Epidermal melanocyte (primary cell): ENCODE results near the gene NDUFA9.

Experiments used
- DNase-seq: peaks from one replicate; pipeline ENCODE4 v3.0.0; 2011; ENCODE audit warnings: low spot score; ENCODE audit not compliant: insufficient read length

NDUFA9 gene

GRCh38 chr12:4648501-4649357, at the start of gene NDUFA9, which contains the start of gene AKAP3:
TSS of gene NDUFA9 (plus strand) at chr12:4649114. CDS start at chr12:4649127, 13 bp downstream.
TSS of gene AKAP3 (minus strand) at chr12:4649051. CDS start at chr12:4638196, 10,855 bp downstream.
- DNase-seq = peak; percentile 61

- DNase-seq = no peak
These were observed 45.5 kb upstream of the NDUFA9 start for GRCh38 chr12:4603421-4603820.

- DNase-seq = no peak
These were observed 45.0 kb upstream of the NDUFA9 start for GRCh38 chr12:4603946-4604345.

GRCh38 chr12:4604684-4605193, 44.2 kb upstream of the NDUFA9 start:
- DNase-seq = peak; percentile 73

- no peak for DNase-seq
These were observed 41.9 kb upstream of the NDUFA9 start for GRCh38 chr12:4607056-4607455.

- DNase-seq = no peak
These were observed 39.8 kb upstream of the NDUFA9 start for GRCh38 chr12:4609071-4609470.

- DNase-seq = no peak
These were observed 38.4 kb upstream of the NDUFA9 start for GRCh38 chr12:4610481-4610880.

- no peak for DNase-seq
These were observed 33.2 kb upstream of the NDUFA9 start for GRCh38 chr12:4615667-4616066.

GRCh38 chr12:4621511-4621910, 27.4 kb upstream of the NDUFA9 start:
- DNase-seq = no peak

- DNase-seq = no peak
These were observed 22.4 kb upstream of the NDUFA9 start for GRCh38 chr12:4626543-4626942.

GRCh38 chr12:4628406-4628805, 20.5 kb upstream of the NDUFA9 start:
- DNase-seq = no peak

- DNase-seq = no peak
These were observed 18.7 kb upstream of the NDUFA9 start for GRCh38 chr12:4630262-4630661.

- DNase-seq = no peak
These were observed 5.2 kb upstream of the NDUFA9 start for GRCh38 chr12:4643747-4644146.

GRCh38 chr12:4645023-4645422, 3.9 kb upstream of the NDUFA9 start:
- no peak for DNase-seq

- no peak for DNase-seq
These were observed 812 bp upstream of the NDUFA9 start for GRCh38 chr12:4648104-4648500.

- no peak for DNase-seq
These were observed 396 bp downstream of the NDUFA9 start for GRCh38 chr12:4649358-4649661.

GRCh38 chr12:4653257-4653656, 4.3 kb downstream of the NDUFA9 start:
- no peak for DNase-seq

GRCh38 chr12:4653691-4654090, 4.8 kb downstream of the NDUFA9 start:
- no peak for DNase-seq

GRCh38 chr12:4663971-4664505, 15.1 kb downstream of the NDUFA9 start:
- no peak for DNase-seq

GRCh38 chr12:4665236-4665635, 16.3 kb downstream of the NDUFA9 start:
- no peak for DNase-seq

- no peak for DNase-seq
These were observed 30.8 kb downstream of the NDUFA9 start for GRCh38 chr12:4679711-4680110.

- DNase-seq = no peak
These were observed 32.8 kb downstream of the NDUFA9 start for GRCh38 chr12:4681732-4682131.

- DNase-seq = no peak
These were observed 36.4 kb downstream of the NDUFA9 start for GRCh38 chr12:4685317-4685716.
